H1 (cell line): Measurements from ENCODE around the gene SCN8A. TPM values are rescaled to one million over a fixed set of nuclear protein-coding genes. Genes with fewer than 3 reads are reported as not detected.

ENCODE experiments used
- BACH1 ChIP-seq: IDR thresholded peaks from 2 replicates; pipeline ENCODE4 v1.6.1; 2012; ENCODE audit warnings: low read length, improper control_type of control experiment
- CHD7 ChIP-seq: fragments of 300-600 bp; sonication (generic); IDR thresholded peaks from 2 replicates; pipeline ENCODE4 v1.7.1; 2012; ENCODE audit warnings: low read length, moderate library complexity, mild to moderate bottlenecking, inconsistent platforms; ENCODE audit not compliant: insufficient replicate concordance
- CTCF ChIP-seq, 3 experiments: IDR thresholded peaks; 1 replicate in 2 of 3; 2 replicates in 1 of 3; pipeline versions ENCODE4 v1.5.1 to v1.6.1; 2011; ENCODE audit warnings: low read length in 3 of 3, mild to moderate bottlenecking in 3 of 3, inconsistent platforms in 2 of 3, low read depth in 1 of 3, moderate library complexity in 1 of 3; ENCODE audit not compliant: insufficient read depth in 1 of 3; ENCODE audit errors: control extremely low read depth in 1 of 3
- PHF8 ChIP-seq: fragments of 200-600 bp; sonication (generic); conservative IDR thresholded peaks from 2 replicates; pipeline ENCODE4 v1.7.1; 2012; ENCODE audit warnings: low read depth, mild to moderate bottlenecking, inconsistent platforms, low read length, moderate library complexity
- SP2 ChIP-seq: IDR thresholded peaks from 2 replicates; pipeline ENCODE4 v1.6.1; 2012; ENCODE audit warnings: mild to moderate bottlenecking, low read length, inconsistent platforms
- SUZ12 ChIP-seq: fragments of 200-600 bp; sonication (generic); IDR thresholded peaks from 2 replicates; pipeline ENCODE4 v1.6.1; 2012; ENCODE audit warnings: mild to moderate bottlenecking, inconsistent platforms, low read length, moderate library complexity, mixed read lengths
- TAF1 ChIP-seq: IDR thresholded peaks from 2 replicates; pipeline ENCODE4 v1.6.1; 2011; ENCODE audit warnings: mild to moderate bottlenecking, low read depth, low read length
- YY1 ChIP-seq: IDR thresholded peaks from 2 replicates; pipeline ENCODE4 v1.6.1; 2011; ENCODE audit warnings: low read depth, mild to moderate bottlenecking, low read length
- polyA plus RNA-seq, 7 experiments: library from polyadenylated mRNA; depleted of rRNA in 3 of 7; stranded (reverse) in 5 of 7; unstranded in 2 of 7; fragments of >200 nt in 5 of 7; fragments of 200-250 nt in 2 of 7; gene quantifications; 1 replicate in 5 of 7; 2 replicates in 1 of 7; 4 replicates in 1 of 7; pipeline versions ENCODE4 v1.2.1 to v1.2.3, GENCODE V29; 2011 to 2013; ENCODE audit warnings: missing spikeins in 2 of 7, mixed read lengths in 2 of 7
- total RNA-seq: library from RNA; stranded (reverse); fragmentation: NEBNext Ultra II Directional; extraction: Animal tissue kit (Norgen Biotek cat#: 25700); gene quantifications from 2 replicates; pipeline ENCODE4 v1.2.1, GENCODE V29; 2021

Gene SCN8A
- total and polyA plus RNA-seq, 2 of the 8 experiments (the other 6 are each of a cell fraction or from before 2014, with no cell fraction given), result 6.3 to 10.7 TPM

- TF ChIP-seq CHD7 (no peak), SUZ12 (no peak), SP2 (no peak), CTCF (IDR thresholded peaks at IDR 0.05; ENCODE audit: control extremely low read depth in 1 of 3, insufficient read depth in 1 of 3, low read depth in 1 of 3, low read length in 3 of 3) (no peak), TAF1 (no peak), YY1 (no peak), BACH1 (no peak), PHF8 (no peak)
These were observed 242.6 kb downstream of the SCN8A start (continued) for GRCh38 chr12:51833448-51834227.
